ENCODE measurements around the gene AP2M1. TPM values are rescaled to one million over a fixed set of nuclear protein-coding genes. Genes with fewer than 3 reads are reported as not detected.

The AP2M1 gene
- total and polyA plus RNA-seq, 2 donors (not counting 1 experiment from before 2014, with no cell fraction given) = 430 to 746 TPM

DNA sequence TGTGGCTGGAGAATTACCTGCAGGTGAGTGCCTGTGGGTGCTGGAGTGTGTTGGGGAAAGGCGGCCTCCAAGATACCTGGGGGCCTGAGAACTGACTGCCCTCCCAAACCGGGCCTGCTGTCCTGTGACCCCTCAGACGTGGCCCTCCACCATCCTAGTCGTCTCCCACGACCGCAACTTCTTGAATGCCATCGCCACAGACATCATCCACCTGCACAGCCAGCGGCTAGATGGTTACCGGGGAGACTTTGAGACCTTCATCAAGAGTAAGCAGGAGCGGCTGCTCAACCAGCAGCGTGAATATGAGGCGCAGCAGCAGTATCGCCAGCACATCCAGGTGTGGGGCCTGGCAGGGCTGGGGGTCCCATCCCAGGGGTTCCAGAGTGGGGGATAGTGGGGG is 14.8 kb downstream of the AP2M1 start:
- Histone ChIP-seq H3K9ac (ENCODE audit: insufficient read depth, low read length) (no peak overlapping the region), H3K4me2 (ENCODE audit: extremely low read depth, insufficient read depth, low read length) (no peak overlapping the region), H3K4me1 (ENCODE audit: control insufficient read depth, extremely low read depth, insufficient read depth, low read length) (peaks cover 10% of the 10 kb centered on the region), H3K27ac (ENCODE audit: insufficient read depth, low read length) (no peak overlapping the region), H2AFZ (ENCODE audit: low read length) (no peak overlapping the region), H3K36me3 (ENCODE audit: control insufficient read depth, insufficient read depth, low read length) (peaks cover 25% of the 10 kb centered on the region), H3K79me2 (ENCODE audit: control insufficient read depth, insufficient read depth, low read length) (peaks cover 33% of the 10 kb centered on the region), H3K9me3 (ENCODE audit: control insufficient read depth, insufficient read depth, low read depth, low read length) (no peaks in the 10 kb centered on the region), H4K20me1 (ENCODE audit: control insufficient read depth, extremely low read depth, insufficient read depth, low read length) (no peaks in the 10 kb centered on the region), H3K27me3 (ENCODE audit: control insufficient read depth, insufficient read depth, low read length) (no peaks in the 10 kb centered on the region), H3K4me3 (replicated peaks in 1 of 4; ENCODE audit: control extremely low read depth in 1 of 4, insufficient read depth in 1 of 4, low read depth in 3 of 4, low read length in 4 of 4) (no peak overlapping the region)
- no peak for TF ChIP-seq EZH2 (IDR thresholded peaks at IDR 0.05; ENCODE audit: low read length, missing control alignments)
- TF ChIP-seq, protein P1, sequence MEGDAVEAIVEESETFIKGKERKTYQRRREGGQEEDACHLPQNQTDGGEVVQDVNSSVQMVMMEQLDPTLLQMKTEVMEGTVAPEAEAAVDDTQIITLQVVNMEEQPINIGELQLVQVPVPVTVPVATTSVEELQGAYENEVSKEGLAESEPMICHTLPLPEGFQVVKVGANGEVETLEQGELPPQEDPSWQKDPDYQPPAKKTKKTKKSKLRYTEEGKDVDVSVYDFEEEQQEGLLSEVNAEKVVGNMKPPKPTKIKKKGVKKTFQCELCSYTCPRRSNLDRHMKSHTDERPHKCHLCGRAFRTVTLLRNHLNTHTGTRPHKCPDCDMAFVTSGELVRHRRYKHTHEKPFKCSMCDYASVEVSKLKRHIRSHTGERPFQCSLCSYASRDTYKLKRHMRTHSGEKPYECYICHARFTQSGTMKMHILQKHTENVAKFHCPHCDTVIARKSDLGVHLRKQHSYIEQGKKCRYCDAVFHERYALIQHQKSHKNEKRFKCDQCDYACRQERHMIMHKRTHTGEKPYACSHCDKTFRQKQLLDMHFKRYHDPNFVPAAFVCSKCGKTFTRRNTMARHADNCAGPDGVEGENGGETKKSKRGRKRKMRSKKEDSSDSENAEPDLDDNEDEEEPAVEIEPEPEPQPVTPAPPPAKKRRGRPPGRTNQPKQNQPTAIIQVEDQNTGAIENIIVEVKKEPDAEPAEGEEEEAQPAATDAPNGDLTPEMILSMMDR (conservative IDR thresholded peaks at IDR 0.05 in 1 of 2, IDR thresholded peaks at IDR 0.05 in 1 of 2; ENCODE audit: low read depth in 1 of 2, low read length in 2 of 2) = no peak
- DNase-seq (ENCODE audit: low read depth in 2 of 2) = no peak

DNA sequence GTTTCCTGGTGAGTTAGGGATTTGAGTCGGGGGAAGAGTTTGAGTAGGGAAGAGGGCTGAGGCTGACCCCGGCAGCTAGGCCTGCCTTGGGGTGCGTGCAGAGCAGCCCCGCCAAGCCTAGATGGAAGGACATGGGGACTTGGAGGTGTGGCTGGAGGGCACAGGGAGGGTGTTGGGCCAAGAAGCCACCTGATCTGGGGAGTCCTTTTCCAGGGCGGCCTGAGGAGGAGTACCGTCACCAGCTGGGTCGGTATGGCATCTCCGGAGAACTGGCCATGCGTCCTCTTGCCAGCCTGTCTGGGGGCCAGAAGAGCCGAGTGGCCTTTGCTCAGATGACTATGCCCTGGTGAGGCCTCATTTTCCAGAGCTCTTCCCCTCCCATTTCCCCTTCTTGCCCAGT is 18.2 kb downstream of the AP2M1 start:
- H4K20me1 ChIP-seq (ENCODE audit: control insufficient read depth, extremely low read depth, insufficient read depth, low read length) = no peaks in the 10 kb centered on the region
- no peak overlapping the region for H3K4me2 ChIP-seq (ENCODE audit: extremely low read depth, insufficient read depth, low read length)
- H3K27ac ChIP-seq (ENCODE audit: insufficient read depth, low read length) = no peak overlapping the region
- no peak overlapping the region for H2AFZ ChIP-seq (ENCODE audit: low read length)
- H3K4me3 ChIP-seq (replicated peaks in 1 of 4; ENCODE audit: control extremely low read depth in 1 of 4, insufficient read depth in 1 of 4, low read depth in 3 of 4, low read length in 4 of 4) = no peak overlapping the region
- no peak for DNase-seq (ENCODE audit: low read depth in 2 of 2)
- H3K9me3 ChIP-seq (ENCODE audit: control insufficient read depth, insufficient read depth, low read depth, low read length) = no peaks in the 10 kb centered on the region
- TF ChIP-seq, protein P1 (conservative IDR thresholded peaks at IDR 0.05 in 1 of 2, IDR thresholded peaks at IDR 0.05 in 1 of 2; ENCODE audit: low read depth in 1 of 2, low read length in 2 of 2) = no peak
- no peak for TF ChIP-seq EZH2 (IDR thresholded peaks at IDR 0.05; ENCODE audit: low read length, missing control alignments)
- H3K36me3 ChIP-seq (ENCODE audit: control insufficient read depth, insufficient read depth, low read length) = peaks cover 26% of the 10 kb centered on the region
- no peaks in the 10 kb centered on the region for H3K4me1 ChIP-seq (ENCODE audit: control insufficient read depth, extremely low read depth, insufficient read depth, low read length)
- no peaks in the 10 kb centered on the region for H3K27me3 ChIP-seq (ENCODE audit: control insufficient read depth, insufficient read depth, low read length)
- no peak overlapping the region for H3K9ac ChIP-seq (ENCODE audit: insufficient read depth, low read length)
- peaks cover 14% of the 10 kb centered on the region for H3K79me2 ChIP-seq (ENCODE audit: control insufficient read depth, insufficient read depth, low read length)

DNA sequence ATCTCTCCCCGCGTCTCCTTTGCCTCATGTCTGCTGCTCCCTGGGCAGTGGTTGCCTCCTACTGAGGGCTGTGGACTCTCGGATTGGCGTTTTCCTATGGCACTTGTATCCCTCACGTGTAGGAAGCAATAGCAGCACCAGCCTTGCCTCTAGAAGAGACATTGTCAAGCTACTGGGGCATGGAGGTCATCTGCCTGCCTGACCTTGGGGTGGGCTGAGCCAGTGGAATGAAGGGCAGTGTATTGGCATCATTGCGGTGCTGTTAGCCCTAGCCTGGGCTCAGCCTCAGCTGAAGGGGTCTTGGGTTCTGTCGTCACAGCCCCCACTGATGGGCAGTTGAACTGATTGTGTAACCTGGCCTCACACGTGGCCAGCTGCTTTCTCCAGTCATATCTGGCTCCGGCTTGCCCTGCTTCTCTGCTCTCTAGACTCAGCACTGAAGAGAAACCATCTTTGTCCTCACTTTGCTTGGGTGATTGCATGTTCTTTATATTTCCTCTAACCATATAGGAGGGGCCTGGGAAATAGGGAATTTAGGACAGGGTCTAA is 19.4 kb downstream of the AP2M1 start:
- no peak for DNase-seq (ENCODE audit: low read depth in 2 of 2)
- H3K27me3 ChIP-seq (ENCODE audit: control insufficient read depth, insufficient read depth, low read length) = no peaks in the 10 kb centered on the region
- peaks cover 4% of the 10 kb centered on the region for H3K79me2 ChIP-seq (ENCODE audit: control insufficient read depth, insufficient read depth, low read length)
- H3K4me2 ChIP-seq (ENCODE audit: extremely low read depth, insufficient read depth, low read length) = no peak overlapping the region
- no peaks in the 10 kb centered on the region for H3K4me1 ChIP-seq (ENCODE audit: control insufficient read depth, extremely low read depth, insufficient read depth, low read length)
- H3K27ac ChIP-seq (ENCODE audit: insufficient read depth, low read length) = no peak overlapping the region
- H3K9me3 ChIP-seq (ENCODE audit: control insufficient read depth, insufficient read depth, low read depth, low read length) = no peaks in the 10 kb centered on the region
- H4K20me1 ChIP-seq (ENCODE audit: control insufficient read depth, extremely low read depth, insufficient read depth, low read length) = no peaks in the 10 kb centered on the region
- H3K36me3 ChIP-seq (ENCODE audit: control insufficient read depth, insufficient read depth, low read length) = peaks cover 23% of the 10 kb centered on the region
- TF ChIP-seq EZH2 (IDR thresholded peaks at IDR 0.05; ENCODE audit: low read length, missing control alignments) = no peak
- TF ChIP-seq, protein P1 (conservative IDR thresholded peaks at IDR 0.05 in 1 of 2, IDR thresholded peaks at IDR 0.05 in 1 of 2; ENCODE audit: low read depth in 1 of 2, low read length in 2 of 2) = no peak
- H2AFZ ChIP-seq (ENCODE audit: low read length) = no peak overlapping the region
- H3K4me3 ChIP-seq (replicated peaks in 1 of 4; ENCODE audit: control extremely low read depth in 1 of 4, insufficient read depth in 1 of 4, low read depth in 3 of 4, low read length in 4 of 4) = no peak overlapping the region
- no peak overlapping the region for H3K9ac ChIP-seq (ENCODE audit: insufficient read depth, low read length)
